Measurements from ENCODE around the gene METTL6.
A peak's percentile ranks its signal among the peaks of the same experiment; 100 is the strongest.
"Not testable (repeated sequence)": the region's sequence is repeated elsewhere in the genome, so short reads cannot be mapped to it uniquely, and the experiment has no call there.

The METTL6 gene

DNA sequence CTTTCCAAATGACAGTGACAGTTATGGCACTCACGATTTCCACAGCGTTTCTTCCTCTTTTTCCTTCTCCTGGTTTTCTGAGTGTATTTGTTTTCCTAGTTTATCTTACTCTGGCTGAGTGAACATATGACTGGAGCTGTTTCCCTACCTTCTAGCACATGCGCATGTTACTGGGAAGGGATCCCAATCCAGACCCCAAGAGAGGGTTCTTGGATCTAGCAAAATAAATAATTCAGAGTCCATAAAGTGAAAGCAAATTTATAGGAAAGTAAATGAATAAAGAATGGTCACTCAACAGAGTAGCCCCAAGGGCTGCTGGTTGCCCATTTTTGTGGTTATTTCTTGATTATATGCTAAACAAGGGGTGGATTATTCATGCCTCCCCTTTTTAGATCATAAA lies 23.8 kb downstream of the METTL6 start:
- DNase-seq (ENCODE audit: low read depth in 2 of 2), result no peak

DNA sequence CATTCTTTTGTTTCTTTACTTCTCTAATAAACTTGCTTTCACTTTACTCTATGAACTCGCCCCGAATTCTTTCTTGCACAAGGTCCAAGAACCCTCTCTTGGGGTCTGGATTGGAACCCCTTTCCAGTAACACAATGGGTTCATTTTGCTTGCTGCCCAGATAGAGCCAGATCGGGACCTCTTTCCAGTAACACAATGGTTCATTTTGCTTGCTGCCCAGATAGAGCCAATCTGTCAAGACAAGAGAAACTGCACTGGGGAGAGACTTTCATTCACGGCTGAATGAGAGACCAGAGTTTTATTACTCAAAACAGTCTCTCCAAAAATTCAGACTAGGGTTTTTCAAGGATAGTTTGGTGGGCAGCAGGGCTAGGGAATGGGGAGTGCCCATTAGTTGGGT lies 25.4 kb downstream of the METTL6 start:
- DNase-seq (ENCODE audit: low read depth in 2 of 2), result no peak

- no peak for DNase-seq (ENCODE audit: low read depth in 2 of 2)
Measured at GRCh38 chr3:15399970-15400369, 27.4 kb downstream of the METTL6 start.

DNA sequence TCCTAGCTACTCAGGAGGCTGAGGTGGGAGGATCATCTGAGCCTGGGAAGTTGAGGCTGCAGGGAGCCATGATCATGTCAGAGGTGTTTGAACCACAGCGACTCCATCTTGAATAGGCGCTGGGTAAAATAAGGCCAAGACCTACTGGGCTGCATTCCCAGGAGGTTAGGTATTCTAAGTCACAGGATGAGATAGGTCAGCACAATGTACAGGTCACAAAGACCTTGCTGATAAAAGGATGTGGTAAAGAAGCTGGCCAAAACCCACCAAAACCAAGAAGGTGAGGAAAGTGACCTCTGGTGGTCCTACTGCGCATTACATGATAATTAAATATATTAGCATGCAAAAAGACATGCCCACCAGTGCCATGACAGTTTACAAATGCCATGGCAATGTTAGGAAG lies 28.6 kb downstream of the METTL6 start:
- not testable (repeated sequence) for DNase-seq (ENCODE audit: low read depth in 2 of 2)

- not testable (repeated sequence) for DNase-seq (ENCODE audit: low read depth in 2 of 2)
Measured at GRCh38 chr3:15393252-15393651, 34.1 kb downstream of the METTL6 start.

GRCh38 chr3:15391007-15391406 lies 36.3 kb downstream of the METTL6 start:
- no peak for DNase-seq (ENCODE audit: low read depth in 2 of 2)

DNA sequence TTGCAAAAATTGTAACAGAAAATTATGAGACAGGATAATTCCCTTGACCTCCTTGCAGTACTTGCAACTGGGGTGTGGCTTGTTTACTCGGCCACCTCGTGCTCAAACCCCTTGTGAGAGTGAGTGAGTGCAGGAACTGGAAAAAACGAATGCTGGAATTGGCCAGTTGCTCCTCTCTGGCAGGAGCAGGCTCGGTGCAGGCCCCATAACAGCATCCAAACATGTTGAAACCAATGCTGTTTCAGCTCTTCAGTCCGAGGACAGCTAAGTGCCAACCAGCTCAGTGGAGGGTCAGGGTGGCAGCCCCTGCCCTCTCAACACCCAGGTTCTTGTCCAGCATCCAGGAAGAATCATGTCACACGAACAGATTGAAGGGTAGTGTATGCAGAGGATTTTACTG lies 36.9 kb downstream of the METTL6 start:
- no peak for DNase-seq (ENCODE audit: low read depth in 2 of 2)

- DNase-seq (ENCODE audit: low read depth in 2 of 2), result not testable (repeated sequence)
Measured at GRCh38 chr3:15388335-15388734, 39.0 kb downstream of the METTL6 start.

DNA sequence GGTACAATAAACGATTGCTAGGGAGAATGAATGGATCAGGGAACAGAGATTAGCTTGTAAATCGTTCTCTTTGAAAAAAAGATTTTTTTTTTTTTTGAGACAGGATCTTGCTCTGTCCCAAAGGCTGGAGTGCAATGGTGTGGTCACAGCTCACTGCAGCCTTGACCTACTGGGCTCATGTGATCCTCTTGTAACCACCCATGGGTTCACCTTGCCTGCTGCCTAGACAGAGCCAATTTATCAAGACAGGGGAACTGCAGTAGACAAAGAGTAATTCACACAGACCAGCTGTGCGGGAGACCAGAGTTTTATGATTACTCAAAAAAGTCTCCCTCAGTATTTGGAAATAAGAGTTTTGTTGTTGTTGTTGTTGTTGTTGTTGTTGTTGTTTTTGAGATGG lies 39.6 kb downstream of the METTL6 start:
- DNase-seq (ENCODE audit: low read depth in 2 of 2), result no peak

GRCh38 chr3:15387171-15387581 lies 40.2 kb downstream of the METTL6 start:
- DNase-seq (ENCODE audit: low read depth in 2 of 2), result no peak

DNA sequence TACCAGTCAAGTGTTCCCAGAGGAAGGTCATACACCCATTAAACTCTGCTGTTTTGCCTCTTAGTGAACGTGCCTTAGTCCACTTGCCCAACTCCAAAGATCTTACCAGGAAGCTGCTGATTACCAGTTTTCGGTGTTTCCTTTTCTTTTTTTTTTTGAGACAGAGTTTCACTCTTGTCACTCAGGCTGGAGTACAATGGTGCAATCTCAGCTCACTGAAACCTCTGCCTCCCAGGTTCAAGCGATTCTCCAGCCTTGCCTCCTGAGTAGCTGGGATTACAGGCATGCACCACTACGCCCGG lies 40.7 kb downstream of the METTL6 start:
- DNase-seq (ENCODE audit: low read depth in 2 of 2), result not testable (repeated sequence)

- no peak for DNase-seq (ENCODE audit: low read depth in 2 of 2)
Measured at GRCh38 chr3:15385901-15386653, 41.3 kb downstream of the METTL6 start.

DNA sequence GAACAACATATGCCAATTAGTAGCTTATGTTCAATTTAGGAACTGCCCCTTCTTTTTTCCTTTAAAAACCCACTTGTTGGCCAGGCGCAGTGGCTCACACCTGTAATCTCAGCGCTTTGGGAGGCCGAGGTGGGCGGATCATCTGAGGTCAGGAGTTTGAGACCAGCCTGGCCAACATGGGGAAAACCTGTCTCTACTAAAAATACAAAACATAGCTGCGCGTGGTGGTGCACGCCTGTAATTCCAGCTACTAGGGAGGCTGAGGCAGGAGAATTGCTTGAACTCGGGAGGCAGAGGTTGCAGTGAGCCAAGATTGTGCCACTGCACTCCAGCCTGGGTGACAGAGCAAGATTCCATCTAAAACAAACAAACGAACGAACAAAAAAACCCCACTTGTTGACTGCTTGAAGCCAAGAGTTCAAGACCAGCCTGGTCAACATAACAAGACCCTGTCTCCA lies 42.1 kb downstream of the METTL6 start:
- not testable (repeated sequence) for DNase-seq (ENCODE audit: low read depth in 2 of 2)

- no peak for DNase-seq (ENCODE audit: low read depth in 2 of 2)
Measured at GRCh38 chr3:15384510-15385237, 42.7 kb downstream of the METTL6 start.

- DNase-seq (ENCODE audit: low read depth in 2 of 2), result no peak
Measured at GRCh38 chr3:15382405-15382923, 44.9 kb downstream of the METTL6 start.

- DNase-seq (ENCODE audit: low read depth in 2 of 2), result no peak
Measured at GRCh38 chr3:15380980-15381890, 46.1 kb downstream of the METTL6 start.

GRCh38 chr3:15377961-15378791 lies 49.2 kb downstream of the METTL6 start:
- DNase-seq (ENCODE audit: low read depth in 2 of 2), result peak; percentile 90 to 91

DNA sequence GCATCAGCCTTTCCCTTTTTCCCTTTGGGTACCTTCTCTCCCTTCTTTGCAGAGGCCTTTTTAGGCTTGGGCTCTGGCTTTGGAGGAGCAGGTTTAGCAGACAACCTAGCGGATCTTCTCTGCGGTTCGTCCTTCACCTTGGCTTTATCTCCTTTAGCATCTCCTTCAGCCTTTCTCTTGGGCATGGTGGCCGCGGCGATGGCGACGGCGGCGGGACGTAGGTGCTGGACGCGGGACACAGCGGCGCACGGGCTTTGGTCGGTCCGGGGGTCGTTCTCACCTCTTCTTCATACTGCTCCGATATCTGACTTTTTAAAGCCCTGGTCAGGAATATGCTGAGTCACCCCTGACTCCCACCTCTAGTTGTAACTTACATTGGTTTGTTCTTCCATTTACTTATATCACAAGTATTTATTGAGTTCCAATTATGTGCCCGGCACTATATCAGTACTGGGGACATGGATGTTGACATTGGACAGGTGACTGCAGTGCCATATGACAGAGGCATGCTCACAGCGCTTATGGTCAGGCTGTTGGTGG lies 51.8 kb downstream of the METTL6 start:
- DNase-seq (ENCODE audit: low read depth in 2 of 2), result no peak

GRCh38 chr3:15372918-15373317 lies 54.4 kb downstream of the METTL6 start:
- DNase-seq (ENCODE audit: low read depth in 2 of 2), result no peak

DNA sequence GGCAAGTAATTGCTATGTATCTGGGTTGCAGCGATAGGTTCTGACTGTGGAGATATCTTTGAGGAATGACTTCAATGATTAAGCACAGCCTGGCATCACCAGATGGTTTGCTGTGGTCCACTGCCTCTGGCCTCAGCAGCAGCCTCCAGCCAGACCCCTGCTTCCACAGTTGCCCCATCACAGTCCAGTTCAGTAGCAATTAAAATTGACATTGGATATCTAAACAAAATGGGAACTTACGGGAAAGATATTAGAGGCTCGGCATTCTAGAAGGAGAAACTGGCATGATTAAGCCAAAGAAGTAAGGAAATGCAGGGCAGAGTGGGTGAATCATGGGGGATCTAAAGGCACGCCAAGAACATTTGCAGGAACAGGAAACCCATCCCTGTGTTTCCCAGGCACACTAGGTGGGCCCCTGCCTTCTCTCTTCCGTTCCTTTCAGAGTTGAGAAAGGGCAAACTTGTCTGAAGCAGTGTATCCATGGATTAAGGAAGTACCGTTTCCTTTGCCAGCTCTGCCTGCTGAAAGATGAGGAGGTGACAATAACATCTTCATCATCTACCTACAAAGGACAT lies 58.7 kb downstream of the METTL6 start:
- DNase-seq (ENCODE audit: low read depth in 2 of 2), result no peak

GRCh38 chr3:15367059-15367458 lies 60.3 kb downstream of the METTL6 start:
- DNase-seq (ENCODE audit: low read depth in 2 of 2), result no peak

Data from stimulated activated CD4-positive, alpha-beta T cell treated with anti-CD3 and anti-CD28 coated beads, Interleukin-15, amount 100 ng/mL, for 48 hours (primary cell).